Measurements from ENCODE around the gene WDR45.
"Not testable (repeated sequence)": the region's sequence is repeated elsewhere in the genome, so short reads cannot be mapped to it uniquely, and the experiment has no call there.

- not testable (repeated sequence) for TF ChIP-seq POLR2A, CTCF, POLR2AphosphoS5, EP300 (IDR thresholded peaks at IDR 0.05)
Observed at GRCh38 chrX:49127742-49128258, 48.1 kb upstream of the WDR45 start.
